ENCODE measurements around the gene NRG3. TPM values are rescaled to one million over a fixed set of nuclear protein-coding genes. Genes with fewer than 3 reads are reported as not detected.

Gene NRG3
- total RNA-seq, 2 donors from 2014 or later, result 1.7 to 2.3 TPM

DNA sequence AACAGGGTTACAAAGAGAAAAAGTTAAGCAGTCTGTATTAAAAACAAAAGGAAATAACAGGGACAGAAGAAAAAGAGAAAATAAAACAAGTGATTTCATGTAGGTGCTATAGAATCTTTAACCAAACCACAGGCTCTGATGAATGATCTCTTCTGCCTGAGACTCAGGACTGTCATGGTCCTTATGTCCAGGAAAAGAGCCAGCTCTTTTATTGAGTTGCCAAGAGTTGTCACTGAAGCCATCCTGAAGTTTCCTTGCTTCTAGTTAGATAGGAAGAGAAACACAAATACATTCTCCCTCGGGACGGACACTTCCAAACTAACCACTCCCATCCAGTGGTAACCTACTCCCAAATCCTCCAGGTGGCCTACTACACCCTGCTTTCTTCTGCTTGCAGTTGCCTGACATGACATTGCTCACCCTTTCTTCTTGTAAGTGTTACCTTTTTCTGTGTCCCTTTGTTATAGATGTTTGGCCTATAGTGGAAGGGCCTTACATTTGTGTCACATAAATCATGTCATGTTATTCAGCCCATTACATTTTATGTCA lies 346.7 kb downstream of the NRG3 start:
- no peak overlapping the region for H3K27ac Mint-ChIP-seq
- H3K4me1 Mint-ChIP-seq, result no peaks in the 10 kb centered on the region
- TF ChIP-seq, protein P1, sequence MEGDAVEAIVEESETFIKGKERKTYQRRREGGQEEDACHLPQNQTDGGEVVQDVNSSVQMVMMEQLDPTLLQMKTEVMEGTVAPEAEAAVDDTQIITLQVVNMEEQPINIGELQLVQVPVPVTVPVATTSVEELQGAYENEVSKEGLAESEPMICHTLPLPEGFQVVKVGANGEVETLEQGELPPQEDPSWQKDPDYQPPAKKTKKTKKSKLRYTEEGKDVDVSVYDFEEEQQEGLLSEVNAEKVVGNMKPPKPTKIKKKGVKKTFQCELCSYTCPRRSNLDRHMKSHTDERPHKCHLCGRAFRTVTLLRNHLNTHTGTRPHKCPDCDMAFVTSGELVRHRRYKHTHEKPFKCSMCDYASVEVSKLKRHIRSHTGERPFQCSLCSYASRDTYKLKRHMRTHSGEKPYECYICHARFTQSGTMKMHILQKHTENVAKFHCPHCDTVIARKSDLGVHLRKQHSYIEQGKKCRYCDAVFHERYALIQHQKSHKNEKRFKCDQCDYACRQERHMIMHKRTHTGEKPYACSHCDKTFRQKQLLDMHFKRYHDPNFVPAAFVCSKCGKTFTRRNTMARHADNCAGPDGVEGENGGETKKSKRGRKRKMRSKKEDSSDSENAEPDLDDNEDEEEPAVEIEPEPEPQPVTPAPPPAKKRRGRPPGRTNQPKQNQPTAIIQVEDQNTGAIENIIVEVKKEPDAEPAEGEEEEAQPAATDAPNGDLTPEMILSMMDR (conservative IDR thresholded peaks at IDR 0.05), result peak; percentile 74
- no peaks in the 10 kb centered on the region for H3K9me3 ChIP-seq (ENCODE audit: control insufficient read depth, low read length)
- H3K4me1 ChIP-seq (ENCODE audit: control insufficient read depth, insufficient read depth, low read length), result no peaks in the 10 kb centered on the region
- no peaks in the 10 kb centered on the region for H3K27me3 ChIP-seq (ENCODE audit: control insufficient read depth, insufficient read depth, low read length, poor library complexity, severe bottlenecking)
- no peak overlapping the region for H3K9ac ChIP-seq (ENCODE audit: extremely low read depth, low read length, poor library complexity, severe bottlenecking)
- no peak overlapping the region for H3K4me3 ChIP-seq (ENCODE audit: low read length)
- no peaks in the 10 kb centered on the region for H3K36me3 ChIP-seq (ENCODE audit: control insufficient read depth, insufficient read depth, low read length)
- H3K27ac ChIP-seq (ENCODE audit: low read depth, low read length), result no peak overlapping the region
- H3K27me3 Mint-ChIP-seq (ENCODE audit: insufficient read depth), result no peaks in the 10 kb centered on the region
- no peaks in the 10 kb centered on the region for H3K9me3 Mint-ChIP-seq
- H3K4me3 Mint-ChIP-seq, result no peak overlapping the region
- peak; percentile 72 for DNase-seq
- H3K36me3 Mint-ChIP-seq (ENCODE audit: low read depth), result no peaks in the 10 kb centered on the region
- 52% methylated on average over 2 of the region's 2 CpGs; no CpG with 5 or more reads in 1 of the 2 experiments for WGBS, 2 experiments (ENCODE audit: insufficient coverage in 1 of 2, insufficient read length in 1 of 2)

DNA sequence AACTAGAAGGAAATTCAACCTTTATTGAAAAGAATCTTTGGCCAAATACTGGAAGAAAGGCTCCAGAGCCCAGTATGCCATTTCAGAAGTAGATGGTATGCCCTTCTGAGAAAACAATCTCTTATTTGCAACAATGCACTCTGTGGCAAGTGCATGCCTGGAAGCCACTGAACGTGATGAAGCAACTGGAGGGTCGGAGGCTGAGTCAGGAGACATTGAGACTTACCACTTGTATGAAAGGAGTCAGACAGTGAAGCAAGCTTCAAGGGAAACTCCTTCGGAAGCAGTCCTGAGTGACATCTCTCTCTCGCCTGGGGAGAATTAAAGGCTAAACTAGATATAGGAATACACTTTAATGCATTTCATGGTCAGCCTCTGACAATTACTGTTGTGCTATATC lies 353.7 kb downstream of the NRG3 start:
- no peak overlapping the region for H3K27ac ChIP-seq (ENCODE audit: low read depth, low read length)
- no peaks in the 10 kb centered on the region for H3K36me3 ChIP-seq (ENCODE audit: control insufficient read depth, insufficient read depth, low read length)
- no peaks in the 10 kb centered on the region for H3K4me1 ChIP-seq (ENCODE audit: control insufficient read depth, insufficient read depth, low read length)
- H3K27me3 Mint-ChIP-seq (ENCODE audit: insufficient read depth), result no peaks in the 10 kb centered on the region
- H3K36me3 Mint-ChIP-seq (ENCODE audit: low read depth), result no peaks in the 10 kb centered on the region
- no peak for DNase-seq
- H3K4me1 Mint-ChIP-seq, result no peaks in the 10 kb centered on the region
- H3K9ac ChIP-seq (ENCODE audit: extremely low read depth, low read length, poor library complexity, severe bottlenecking), result no peak overlapping the region
- 84 to 92% methylated on average over 4 of the region's 4 CpGs for WGBS, 2 experiments (ENCODE audit: insufficient coverage in 1 of 2, insufficient read length in 1 of 2)
- no peaks in the 10 kb centered on the region for H3K27me3 ChIP-seq (ENCODE audit: control insufficient read depth, insufficient read depth, low read length, poor library complexity, severe bottlenecking)
- TF ChIP-seq, protein P1 (conservative IDR thresholded peaks at IDR 0.05), result no peak
- peaks cover 1% of the 10 kb centered on the region for H3K9me3 Mint-ChIP-seq
- H3K4me3 Mint-ChIP-seq, result no peak overlapping the region
- H3K9me3 ChIP-seq (ENCODE audit: control insufficient read depth, low read length), result no peaks in the 10 kb centered on the region
- no peak overlapping the region for H3K27ac Mint-ChIP-seq
- no peak overlapping the region for H3K4me3 ChIP-seq (ENCODE audit: low read length)

DNA sequence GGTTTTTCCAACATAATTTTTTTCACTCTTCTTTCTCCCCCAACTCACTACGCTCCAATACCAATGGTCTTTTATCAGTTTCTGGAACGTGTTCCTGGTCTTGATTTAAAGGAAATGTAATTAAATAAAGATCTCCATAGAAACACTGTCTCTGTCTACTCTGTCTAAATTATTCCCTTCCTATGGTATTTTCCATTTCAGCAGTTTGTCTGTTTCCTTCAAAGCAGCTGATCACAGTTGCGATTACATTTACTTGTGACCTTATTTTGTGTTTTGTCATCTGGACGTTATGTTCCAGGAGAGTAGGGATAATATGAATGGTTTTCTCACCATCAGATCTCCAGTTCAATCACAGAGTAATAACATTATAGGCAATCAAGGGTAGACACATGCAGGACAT lies 359.2 kb downstream of the NRG3 start:
- no peak overlapping the region for H3K27ac Mint-ChIP-seq
- WGBS, 2 experiments (ENCODE audit: insufficient coverage in 1 of 2, insufficient read length in 1 of 2), result 100% methylated on average over 2 of the region's 4 CpGs; no CpG with 5 or more reads in 1 of the 2 experiments
- peaks cover 1% of the 10 kb centered on the region for H3K9me3 Mint-ChIP-seq

More for the DNA sequence above, 359.2 kb downstream of the NRG3 start:
- Histone ChIP-seq H3K4me3 (ENCODE audit: low read length) (no peak overlapping the region), H3K36me3 (ENCODE audit: control insufficient read depth, insufficient read depth, low read length) (no peaks in the 10 kb centered on the region), H3K9ac (ENCODE audit: extremely low read depth, low read length, poor library complexity, severe bottlenecking) (no peak overlapping the region), H3K9me3 (ENCODE audit: control insufficient read depth, low read length) (no peaks in the 10 kb centered on the region), H3K27ac (ENCODE audit: low read depth, low read length) (no peak overlapping the region), H3K4me1 (ENCODE audit: control insufficient read depth, insufficient read depth, low read length) (no peaks in the 10 kb centered on the region), H3K27me3 (ENCODE audit: control insufficient read depth, insufficient read depth, low read length, poor library complexity, severe bottlenecking) (no peaks in the 10 kb centered on the region)
- Mint-ChIP-seq H3K4me1 (no peaks in the 10 kb centered on the region), H3K4me3 (no peak overlapping the region), H3K27me3 (ENCODE audit: insufficient read depth) (no peaks in the 10 kb centered on the region), H3K36me3 (ENCODE audit: low read depth) (no peaks in the 10 kb centered on the region)
- no peak for DNase-seq
- TF ChIP-seq, protein P1 (conservative IDR thresholded peaks at IDR 0.05), result no peak

All from endodermal cell (in vitro differentiated cells).